Head of caudate nucleus (tissue), 42 donors: ENCODE results near the gene GK.
A peak's percentile ranks its signal among the peaks of the same experiment; 100 is the strongest.
"Not testable (repeated sequence)": the region's sequence is repeated elsewhere in the genome, so short reads cannot be mapped to it uniquely, and the experiment has no call there.

Experiments
- DNase-seq, 42 donors: peaks; one replicate each; pipeline versions ENCODE4 v3.0.0 to v3.0.0-alpha.2; 2020 to 2021; ENCODE audit warnings: mixed read lengths in 7 of 42
- intact Hi-C: fragments of 100-400 bp; cut with DNase I; formaldehyde crosslinking; loops from one replicate; pipeline ENCODE4 v1.15.0; 2022

GK gene

GRCh38 chrX:30649859-30650258 is 3.4 kb upstream of the GK start:
- no peak for DNase-seq

DNA sequence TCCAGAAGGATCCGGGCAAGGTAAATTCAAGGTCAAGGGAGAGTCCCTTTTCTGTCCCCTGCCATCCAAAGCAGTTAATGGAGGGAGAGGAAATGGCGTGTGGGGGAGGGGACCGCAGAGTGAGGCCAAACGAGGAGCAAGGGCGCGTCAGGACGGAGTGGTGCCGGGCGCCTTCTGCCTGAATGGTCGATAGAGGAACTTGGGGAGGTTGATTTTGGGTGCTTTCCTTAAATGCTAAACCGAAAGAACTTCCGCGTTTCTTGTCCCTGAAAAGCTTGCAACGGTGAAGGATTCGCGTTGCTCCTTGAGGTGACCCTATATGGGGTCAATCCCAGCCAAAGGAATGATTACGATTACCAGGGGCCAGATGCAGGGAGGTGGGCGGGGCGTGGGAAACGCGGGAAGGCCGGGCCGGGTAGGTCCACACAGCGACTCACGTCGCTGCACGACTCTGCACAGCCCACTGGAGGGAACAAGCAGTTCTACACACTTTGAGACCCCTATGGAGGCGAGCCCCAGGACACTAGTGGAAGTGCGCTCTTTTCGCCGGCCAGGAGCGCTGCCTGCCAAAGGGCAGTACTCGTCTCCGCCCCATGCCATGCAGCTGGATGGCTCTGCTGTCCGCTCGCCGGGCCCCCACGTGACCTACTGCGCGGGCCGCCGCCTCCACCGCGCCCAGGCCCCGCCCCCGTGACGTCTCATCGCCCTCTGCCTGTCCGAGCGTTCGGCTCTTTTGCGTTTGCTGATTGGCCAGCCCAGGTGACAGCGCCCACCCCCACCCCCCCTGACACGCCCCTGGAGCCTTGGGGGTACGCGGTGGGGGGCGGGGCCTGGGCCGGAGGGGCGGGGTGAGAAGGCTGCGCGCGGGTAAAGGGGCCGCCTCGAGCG is 452 bp upstream of the GK start:
- DNase-seq, result peak; percentile 90 to 97 (median 95)
- intact Hi-C loops, result no loop called here

More at GRCh38 chrX:30649859-30650258, 3.4 kb upstream of the GK start:
- intact Hi-C loops, result no loop called here

- intact Hi-C loops, result not testable (repeated sequence)
- peak in 2 of 42 donors; percentile 2 to 11 for DNase-seq
Observed at GRCh38 chrX:30654386-30654785, 1.2 kb downstream of the GK start.

DNA sequence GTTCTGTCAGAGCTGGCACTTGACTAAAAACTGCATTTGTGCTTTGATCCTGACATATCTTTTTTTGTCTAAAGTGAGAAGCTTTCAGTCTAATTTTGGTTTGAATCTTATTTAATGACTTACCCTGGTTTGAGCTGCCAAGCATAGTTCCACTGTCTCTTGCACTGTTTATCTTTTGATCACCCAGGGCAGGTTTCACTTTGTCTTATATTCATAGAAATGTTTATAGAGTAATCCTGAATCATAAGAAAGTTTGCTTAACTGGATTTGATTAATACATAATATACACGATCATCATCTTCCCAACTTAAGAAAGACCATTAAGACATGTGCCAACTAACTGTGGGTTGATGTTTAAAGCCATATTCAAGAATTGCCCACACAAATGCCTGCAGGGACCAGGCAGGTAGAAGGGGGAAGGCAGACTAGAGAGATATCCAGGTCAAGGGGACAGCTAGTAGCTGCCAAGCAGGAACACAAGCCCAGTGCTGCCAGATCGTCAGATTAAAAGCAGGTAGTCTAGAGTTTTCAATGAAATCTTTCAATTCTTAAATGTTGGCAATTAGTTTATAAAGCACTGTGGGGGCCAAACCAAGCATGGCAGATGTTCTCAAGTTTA is 1.9 kb downstream of the GK start:
- intact Hi-C loops, result no loop called here
- no peak for DNase-seq

- no peak for DNase-seq
- intact Hi-C loops, result no loop called here
Observed at GRCh38 chrX:30655991-30656390, 2.8 kb downstream of the GK start.

DNA sequence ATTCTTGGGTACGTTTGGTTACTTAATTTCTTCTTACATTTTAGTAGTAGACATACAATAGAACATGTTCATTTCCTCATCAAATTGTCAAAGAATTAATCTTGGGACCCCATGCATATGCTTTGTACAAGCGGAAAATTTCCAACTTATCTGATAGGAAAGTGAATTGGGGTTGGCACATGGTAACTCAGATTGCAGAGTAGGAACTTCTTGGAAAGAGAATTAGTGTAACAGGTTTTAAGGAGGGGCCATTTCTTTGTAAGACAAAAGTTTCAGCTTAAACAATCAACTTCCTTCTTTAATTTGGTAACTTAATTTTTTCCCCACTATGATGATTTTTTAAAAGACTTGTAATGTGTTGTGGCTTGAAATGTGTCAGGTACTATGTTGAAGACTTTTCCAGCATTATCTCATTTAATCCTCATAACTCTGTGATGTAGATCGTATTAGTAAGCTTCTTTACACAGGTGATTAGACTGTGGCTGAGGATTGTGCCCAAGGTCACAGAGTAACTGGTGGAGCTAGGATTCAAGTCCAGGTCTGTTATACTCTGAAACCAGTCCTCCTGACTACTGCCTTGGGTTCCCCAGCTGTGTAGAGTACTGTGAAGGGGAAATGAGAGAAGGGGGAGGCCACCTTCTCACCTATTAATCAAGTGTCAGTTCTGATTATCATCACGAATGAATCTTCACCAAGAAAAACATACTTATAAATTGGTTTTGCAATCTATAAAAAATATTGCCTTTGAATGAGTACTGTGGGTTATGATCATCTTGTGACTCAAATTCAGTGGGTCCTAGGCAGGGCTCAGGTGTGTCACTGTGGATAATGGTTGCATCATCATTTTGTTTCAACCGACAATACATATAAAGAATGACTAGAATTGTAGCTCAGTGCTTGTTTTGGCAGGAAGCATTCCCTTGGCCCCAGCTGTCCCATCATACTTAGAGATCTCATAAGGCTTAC is 4.3 kb downstream of the GK start:
- no peak for DNase-seq

GRCh38 chrX:30659421-30659820 is 6.2 kb downstream of the GK start:
- DNase-seq, result no peak
- intact Hi-C loops, result no loop called here

More for the DNA sequence above, 4.3 kb downstream of the GK start:
- intact Hi-C loops, result no loop called here

DNA sequence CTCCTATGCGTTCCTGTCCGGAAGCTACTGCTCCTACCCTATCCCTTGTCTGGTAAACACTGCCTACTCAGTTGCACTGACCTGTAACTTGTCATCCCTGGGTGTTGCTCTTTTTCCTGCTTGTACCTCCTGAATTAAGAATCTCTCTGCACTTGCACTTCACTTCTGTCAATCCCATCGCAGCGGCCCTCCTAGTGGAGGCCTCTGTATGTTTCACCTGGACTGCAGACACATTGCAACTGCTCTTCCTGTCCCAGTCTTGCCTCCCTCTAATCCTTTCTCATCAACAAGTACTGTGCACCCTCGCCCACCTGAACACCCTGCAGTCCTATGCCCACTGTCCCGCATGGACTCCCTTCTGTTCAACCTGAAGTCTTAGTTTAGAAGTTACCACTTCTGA is 8.0 kb downstream of the GK start:
- intact Hi-C loops, result no loop called here
- DNase-seq, result no peak

- intact Hi-C loops, result no loop called here
- no peak for DNase-seq
Observed at GRCh38 chrX:30663322-30663721, 10.1 kb downstream of the GK start.

- intact Hi-C loops, result no loop called here
- no peak for DNase-seq
Observed at GRCh38 chrX:30665471-30665870, 12.2 kb downstream of the GK start.

DNA sequence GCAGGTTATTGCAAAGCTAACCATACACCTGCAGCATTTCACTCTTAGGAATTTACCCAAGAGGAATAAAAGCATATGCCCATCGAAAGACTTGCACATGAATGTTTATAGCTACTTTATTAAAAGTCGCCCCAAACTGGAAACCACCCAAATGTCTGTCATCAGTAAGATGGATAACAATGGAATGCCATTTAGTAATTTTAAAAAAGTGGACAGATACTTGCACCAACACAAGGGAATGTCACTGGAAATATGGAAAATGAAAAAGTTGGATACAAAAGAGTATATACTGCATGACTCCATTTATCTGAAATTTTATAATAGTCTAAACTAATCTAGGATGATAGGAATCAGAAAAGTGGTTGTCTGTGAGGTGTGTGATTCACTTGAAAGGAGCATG is 12.9 kb downstream of the GK start:
- intact Hi-C loops, result no loop called here
- DNase-seq, result no peak

GRCh38 chrX:30668581-30668980 is 15.4 kb downstream of the GK start:
- DNase-seq, result no peak
- intact Hi-C loops, result no loop called here

DNA sequence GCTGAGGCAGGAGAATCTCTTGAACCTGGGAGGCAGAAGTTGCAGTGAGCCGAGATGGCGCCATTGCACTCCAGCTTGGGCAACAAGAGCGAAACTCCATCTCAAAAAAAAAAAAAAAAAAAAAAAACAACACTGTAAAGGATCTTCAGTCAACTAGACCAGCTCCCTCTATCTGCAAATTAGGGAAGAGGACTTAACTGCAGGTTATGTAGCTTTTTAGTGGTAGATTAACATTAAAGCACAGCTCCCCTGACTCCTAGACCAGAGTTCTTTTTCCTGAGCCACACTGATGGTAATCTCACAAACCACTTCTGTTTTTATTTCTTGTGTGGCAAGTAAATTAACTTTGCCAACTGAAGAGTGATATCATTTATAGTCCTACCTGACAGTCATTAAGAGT is 18.0 kb downstream of the GK start:
- intact Hi-C loops, DNase-seq: not testable (repeated sequence)

DNA sequence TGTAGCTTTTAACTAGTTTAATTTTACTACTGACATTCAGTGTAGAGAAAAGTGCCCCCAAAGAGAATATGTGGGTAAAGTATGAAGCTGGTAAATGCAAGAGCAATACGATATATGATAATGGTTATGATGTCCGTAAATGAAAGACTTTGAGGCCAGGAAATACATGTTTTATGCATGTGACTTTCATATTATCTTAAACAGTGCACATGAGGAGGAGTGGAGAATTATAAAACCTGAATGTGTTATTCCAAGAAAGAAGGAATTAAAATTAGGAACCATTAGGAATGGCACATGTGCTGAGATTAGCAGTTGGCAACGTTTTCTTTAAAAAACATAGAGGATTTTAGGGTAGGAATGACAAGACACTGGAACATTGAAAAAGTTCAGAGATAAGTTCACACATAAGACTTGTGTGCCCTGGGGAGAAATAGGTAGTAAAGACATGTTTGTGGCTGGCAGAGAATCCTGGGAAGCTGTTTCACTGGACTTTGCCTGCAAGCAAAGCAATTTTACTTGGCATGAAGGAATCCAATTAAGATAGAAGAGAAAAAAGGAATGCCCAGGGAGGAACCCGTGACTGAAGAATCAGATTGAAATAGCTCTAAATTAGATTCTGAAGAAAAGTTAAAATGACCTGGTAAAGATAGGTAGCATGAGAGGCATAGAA is 20.0 kb downstream of the GK start:
- DNase-seq, result no peak
- intact Hi-C loops, result no loop called here

- DNase-seq, result no peak
- intact Hi-C loops, result no loop called here
Observed at GRCh38 chrX:30673884-30674598, 20.8 kb downstream of the GK start.

GRCh38 chrX:30674799-30675198 is 21.6 kb downstream of the GK start:
- intact Hi-C loops, result no loop called here

GRCh38 chrX:30679369-30679768 is 26.1 kb downstream of the GK start:
- intact Hi-C loops, result no loop called here
- DNase-seq, result no peak

More at GRCh38 chrX:30674799-30675198, 21.6 kb downstream of the GK start:
- DNase-seq, result no peak

DNA sequence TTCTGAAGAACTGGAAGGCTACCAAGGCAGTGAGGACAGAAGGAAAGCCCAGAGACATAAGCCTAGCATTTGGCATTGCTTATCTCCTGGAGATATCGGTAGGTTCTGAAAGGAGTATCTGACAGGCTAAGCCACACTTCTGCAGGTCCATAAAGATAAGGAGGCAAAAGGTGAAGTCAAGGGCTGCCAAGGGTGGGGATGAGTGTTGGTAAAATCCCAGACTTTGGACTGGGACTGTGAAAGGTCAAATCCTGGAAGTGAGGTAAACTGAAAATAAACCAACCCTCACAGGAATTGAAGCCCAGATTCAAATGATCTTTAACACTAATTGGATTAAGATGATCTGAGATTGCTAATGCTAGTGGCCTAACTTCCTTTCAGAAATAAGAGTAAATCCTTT is 27.4 kb downstream of the GK start:
- intact Hi-C loops, result no loop called here
- DNase-seq, result no peak
